Measurements from ENCODE around the gene ROR1. TPM values are rescaled to one million over a fixed set of nuclear protein-coding genes. Genes with fewer than 3 reads are reported as not detected.

Gene ROR1
- total RNA-seq, 1 donor from 2014 or later = 13.1 TPM

DNA sequence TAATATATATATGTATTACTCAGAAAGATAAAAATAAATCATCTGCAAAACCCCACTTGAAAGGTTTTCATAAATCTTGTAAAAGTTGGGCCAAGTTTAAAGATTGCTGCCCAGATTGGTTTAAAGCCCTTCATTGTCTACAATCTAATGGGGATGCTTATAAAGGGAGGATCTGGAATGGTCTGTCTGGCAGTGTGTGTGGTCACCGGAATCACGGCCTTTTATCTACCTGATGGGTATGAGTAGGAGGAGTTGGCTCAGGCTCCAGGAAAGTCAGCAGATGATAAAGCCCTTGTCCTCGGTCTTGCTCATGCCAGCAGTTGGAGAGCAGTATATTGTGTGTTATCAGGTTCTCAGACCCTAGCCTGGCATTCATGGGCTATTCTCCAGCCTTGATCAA lies 197.7 kb downstream of the ROR1 start:
- peak; percentile 24 for DNase-seq (ENCODE audit: low spot score)

DNA sequence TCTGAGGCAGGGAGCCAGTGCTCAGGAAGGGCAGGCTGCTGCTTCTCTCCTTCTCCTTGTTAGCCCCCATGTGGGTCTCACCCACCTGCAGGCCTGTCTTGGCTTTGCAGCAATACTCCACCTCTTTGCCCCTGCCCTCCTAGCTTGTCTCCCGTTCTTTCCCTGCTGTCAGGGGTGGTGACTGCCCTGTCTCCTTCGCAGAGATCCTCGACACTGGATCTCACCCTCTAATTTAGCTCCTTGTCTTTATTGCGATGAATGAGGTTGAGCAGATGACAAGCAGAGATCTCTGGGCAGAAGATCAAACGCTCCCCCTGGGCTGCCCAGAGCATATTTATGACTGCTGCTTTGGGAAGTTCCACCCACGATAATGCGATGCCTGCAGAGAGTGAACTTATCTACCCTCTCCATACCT lies 199.2 kb downstream of the ROR1 start:
- DNase-seq (ENCODE audit: low spot score) = no peak

DNA sequence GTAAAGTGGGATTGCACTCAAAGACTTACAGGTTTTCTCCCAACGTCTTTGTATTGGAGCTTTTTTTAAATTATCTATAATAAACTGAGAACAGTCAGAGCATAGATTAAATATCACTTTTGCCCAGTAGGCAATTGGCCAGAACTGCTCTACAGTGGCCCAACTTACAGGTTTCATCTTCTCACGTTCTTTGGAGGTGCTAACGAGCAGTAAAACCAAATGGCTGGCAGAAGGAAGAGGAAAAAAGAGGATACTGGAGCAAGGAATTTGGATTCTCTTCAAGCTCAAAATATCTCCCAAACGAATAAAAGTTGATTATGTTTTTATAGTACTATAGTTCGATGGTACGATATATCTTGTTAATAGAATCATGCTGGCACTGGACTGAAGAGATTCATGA lies 201.1 kb downstream of the ROR1 start:
- no peak for DNase-seq (ENCODE audit: low spot score)

DNA sequence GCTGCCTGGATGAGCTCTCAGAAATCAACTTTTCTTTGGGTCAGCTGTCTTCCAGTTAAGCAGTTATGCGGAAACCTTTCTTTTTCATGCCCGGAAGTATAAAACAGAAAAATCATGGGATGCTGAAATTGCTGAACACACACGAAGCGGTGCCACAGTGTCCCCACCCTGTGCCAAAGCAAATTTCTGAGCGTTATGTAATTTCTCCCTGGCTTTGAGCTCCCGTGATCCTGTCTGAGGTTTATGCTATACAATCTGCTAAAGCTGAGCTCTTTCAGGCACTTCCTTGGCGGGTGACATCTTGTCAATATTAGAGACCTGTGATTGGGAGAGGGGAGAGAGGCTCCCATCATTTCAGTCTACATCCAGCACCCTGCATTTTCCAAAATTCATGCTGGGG lies 201.7 kb downstream of the ROR1 start:
- no peak for DNase-seq (ENCODE audit: low spot score)

DNA sequence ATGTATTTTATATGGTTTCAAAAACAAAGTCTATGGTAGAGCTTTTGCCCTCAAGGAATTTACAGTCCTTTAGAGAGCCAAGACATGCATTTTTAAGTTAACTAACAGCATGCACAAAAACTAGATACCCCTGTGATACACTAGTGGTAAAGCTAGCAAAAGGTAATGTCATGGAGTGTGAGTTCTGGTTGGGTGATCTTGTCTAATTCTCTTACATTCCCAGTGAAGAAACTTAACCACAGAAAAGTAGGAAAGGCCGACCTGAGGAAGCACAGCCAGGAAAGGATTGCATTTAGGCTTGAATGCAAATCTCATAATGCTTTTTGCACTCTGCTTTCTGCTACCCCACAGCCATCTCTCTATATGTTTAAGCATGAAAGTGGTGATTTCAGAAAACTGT lies 202.2 kb downstream of the ROR1 start:
- DNase-seq (ENCODE audit: low spot score) = no peak

DNA sequence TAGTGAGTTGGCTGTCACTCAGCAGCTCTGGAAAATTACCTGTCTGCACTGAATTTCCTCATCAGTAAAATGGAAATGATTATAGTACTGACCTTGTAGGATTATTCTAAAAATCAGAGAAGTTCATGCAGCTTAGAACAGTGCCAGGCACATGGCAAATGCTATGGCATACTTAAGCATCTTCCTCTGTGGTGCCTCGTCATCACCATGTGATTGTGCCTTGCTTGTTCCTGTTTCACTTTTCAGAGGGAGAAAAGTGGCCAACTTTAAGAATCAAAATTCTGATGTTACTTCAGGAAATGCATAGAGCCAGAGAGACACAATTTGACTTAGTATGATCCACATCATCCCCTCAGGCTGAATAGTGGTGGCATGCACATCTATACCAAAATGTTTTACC lies 203.6 kb downstream of the ROR1 start:
- no peak for DNase-seq (ENCODE audit: low spot score)

DNA sequence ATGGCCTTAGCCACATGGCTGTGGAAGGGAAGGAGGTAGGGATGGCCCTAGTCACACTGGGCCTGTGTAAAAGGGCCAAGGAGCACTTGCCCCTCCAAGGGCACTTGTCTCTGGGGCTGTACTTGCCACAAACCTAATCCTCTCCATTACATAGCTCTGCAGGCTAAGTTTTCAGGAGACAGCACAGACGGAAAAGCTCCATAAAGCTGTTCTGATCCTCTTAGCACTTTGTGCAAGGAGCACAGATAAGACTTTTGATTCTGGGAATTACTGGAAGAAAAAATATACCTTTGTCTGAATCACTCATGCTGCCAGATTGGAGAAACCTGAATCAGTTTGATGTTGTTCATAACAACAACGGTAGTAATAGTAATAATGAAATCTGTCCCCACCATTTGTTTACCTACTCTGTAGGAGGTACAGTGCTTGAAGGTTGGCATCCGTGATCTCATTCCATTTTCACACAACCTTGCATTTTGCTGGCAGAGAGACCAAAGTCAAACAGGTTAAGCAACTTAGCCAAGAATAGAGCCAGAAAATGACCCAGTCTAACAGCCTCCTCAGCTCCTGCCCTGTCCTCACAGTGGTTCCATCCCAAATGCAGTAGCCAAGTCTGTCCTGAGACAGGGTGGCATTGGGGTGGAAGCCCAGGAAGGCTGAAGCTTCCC lies 207.1 kb downstream of the ROR1 start:
- peak; percentile 69 for DNase-seq (ENCODE audit: low spot score)

DNA sequence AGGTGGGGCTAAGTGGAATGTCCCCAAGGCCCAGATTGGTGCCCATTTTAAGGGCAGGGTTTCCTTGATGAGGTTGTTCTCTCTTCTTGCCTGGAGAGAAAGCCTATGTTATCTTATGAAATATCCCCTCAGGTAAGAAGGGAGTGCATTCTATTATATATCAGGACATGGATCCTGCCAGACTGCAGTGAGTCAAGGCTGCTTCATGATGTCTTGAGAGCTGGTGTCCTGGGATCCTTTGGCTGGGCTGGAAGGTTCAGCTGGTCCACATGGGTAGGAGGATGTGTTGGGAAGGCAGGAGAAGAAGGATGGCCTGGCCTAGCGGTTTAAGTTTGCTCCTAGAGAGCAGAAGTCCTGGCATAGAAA lies 207.6 kb downstream of the ROR1 start:
- DNase-seq (ENCODE audit: low spot score) = no peak

DNA sequence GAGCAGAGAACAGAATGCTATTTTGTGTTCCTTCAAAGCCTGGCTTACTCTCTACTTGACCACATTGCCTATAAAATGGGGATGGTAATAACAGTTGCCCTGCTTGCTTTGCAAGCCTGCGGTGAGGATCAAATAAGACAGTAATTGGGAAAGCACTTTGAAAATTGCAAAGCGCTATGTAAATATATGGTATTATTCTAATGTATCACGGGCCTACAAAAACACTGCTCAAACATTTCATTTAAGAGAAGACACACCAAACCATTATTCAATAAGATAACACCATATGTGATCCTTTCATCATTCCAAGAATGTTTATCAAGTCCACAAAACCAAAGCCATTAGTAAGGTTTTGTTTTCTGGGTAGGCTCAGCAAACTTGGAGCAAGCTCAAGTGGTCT lies 208.4 kb downstream of the ROR1 start:
- DNase-seq (ENCODE audit: low spot score) = no peak

DNA sequence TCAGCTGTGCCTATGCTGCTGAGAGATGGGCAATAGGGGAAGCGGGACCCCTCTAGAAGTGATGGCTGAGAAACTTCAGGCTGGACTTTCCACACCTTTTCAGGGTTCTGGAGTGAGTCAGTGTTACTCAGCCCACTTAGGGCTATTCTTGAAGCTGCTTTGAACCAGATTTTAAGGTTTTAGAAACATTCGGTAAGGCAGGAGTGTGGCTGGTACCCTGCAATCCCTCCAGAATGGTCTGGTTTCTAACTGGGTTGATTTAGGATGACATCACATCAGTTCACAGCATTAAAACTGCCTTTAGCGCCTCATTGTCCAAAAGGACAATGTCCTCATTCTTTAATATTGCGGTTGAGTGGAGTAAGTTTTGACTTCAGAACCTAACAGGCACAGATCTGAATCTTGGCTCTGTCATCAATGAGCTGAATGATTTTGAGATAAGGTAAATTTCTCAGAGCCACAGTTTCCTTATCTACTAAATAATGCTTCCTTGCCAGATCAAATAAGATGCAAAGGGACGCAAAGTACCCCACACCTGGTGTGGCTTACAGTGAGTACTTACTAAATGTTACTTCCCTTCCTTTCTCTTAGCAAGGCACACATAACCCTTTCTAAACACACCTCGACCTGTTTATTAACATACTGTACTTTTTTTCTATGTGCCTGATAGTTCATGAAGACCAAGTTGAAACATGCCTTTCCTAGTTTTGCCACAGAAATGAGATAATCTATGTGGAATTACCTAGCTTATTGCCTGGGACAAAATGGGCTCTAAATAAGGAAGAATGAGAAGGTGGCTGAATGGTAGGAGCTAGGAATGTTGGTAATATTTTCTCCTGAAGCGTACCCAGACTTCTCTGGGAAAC lies 209.8 kb downstream of the ROR1 start:
- peak; percentile 33 for DNase-seq (ENCODE audit: low spot score)

DNA sequence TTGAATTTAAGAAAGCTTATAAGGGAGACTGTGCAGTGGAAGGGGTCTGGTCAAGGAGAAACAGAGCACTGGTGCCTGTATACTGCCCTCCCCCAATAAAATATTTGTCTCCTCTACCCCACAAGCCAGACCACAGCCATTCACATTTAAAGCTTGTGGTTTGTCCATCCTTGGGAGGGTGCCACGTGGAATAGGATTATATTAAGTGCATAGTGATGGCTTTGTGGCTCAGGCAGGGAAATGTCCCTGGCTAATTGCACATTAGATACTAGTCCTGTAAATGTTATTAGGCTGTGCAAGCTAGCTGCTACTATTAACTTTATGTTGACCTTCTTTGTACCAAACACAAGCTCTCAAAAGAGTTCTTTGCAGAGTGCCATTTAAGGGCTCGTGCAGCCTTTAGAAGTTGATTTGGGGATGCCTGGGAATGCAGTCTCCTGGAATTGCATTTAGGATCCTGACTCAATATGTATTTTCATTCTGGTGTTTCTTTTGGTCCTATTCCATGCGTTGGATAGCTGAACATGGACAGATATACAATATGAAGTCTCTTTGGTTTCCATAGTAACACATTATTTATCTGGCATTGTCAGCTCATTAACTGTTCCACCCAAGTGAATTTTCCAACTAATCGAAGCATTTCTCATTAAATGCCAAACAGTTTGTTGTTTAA lies 210.6 kb downstream of the ROR1 start:
- DNase-seq (ENCODE audit: low spot score) = no peak

DNA sequence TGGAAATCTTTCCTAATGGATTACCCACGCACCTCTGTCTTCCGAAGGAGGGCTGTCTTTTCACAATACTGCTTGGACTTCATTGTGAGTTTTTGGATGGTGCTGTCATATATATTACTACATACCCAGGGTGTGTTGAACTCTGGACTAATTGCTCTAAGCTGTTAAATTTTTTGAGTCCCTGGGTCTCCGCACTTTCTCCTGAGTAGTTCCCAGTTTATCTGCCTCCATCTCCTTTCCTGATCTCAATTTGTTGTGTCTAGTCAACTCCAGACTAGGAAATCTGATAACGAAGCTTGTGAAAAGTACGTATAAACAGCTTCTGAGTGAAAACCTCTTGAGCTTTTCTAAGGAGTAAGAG lies 211.1 kb downstream of the ROR1 start:
- no peak for DNase-seq (ENCODE audit: low spot score)

DNA sequence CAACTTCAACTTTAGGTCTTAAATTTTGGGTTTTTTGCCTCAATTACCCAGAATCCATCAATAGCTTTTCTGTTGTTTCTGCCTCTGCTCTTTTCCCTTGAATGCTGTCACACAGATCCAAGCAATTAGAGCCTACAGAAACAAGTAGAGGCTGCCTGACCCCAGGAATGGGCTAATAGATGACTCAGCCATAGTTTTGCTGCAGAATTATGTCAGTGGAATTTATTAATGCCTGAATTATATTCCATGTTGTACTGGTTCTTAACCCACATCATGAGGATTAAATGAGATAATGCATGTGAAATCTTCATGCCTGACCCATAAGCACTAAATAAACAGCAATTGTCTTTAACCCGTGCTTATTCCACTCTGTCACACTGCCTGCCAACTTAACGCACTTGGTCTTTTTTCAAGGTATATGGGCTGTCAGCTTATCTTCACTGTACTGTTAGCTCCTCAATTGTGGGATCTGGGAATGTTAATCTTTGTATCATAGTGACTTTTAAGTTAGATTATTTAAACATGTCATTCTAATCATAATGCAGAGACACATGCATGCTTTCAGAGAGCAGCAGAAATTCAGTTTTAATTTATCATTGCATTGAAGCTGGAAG lies 213.3 kb downstream of the ROR1 start:
- DNase-seq (ENCODE audit: low spot score) = no peak

DNA sequence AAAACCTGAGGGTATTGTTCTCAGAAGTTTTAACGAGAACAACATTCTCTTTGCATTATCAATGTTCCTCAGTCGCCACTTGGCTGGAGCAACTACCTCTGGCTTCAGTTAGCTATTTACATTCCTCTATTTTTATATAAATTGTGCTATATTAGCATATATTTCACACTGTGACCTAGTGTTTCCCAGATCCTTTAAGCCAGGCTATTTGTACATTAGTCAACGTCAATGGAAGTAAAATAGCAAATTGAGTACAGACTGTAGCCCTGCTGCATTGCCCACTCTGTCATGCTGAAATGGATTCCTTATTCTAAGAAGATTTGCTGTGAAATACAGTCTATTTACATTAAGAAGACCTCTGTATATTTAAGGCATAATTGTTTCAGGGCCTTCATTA lies 213.8 kb downstream of the ROR1 start:
- DNase-seq (ENCODE audit: low spot score) = no peak

DNA sequence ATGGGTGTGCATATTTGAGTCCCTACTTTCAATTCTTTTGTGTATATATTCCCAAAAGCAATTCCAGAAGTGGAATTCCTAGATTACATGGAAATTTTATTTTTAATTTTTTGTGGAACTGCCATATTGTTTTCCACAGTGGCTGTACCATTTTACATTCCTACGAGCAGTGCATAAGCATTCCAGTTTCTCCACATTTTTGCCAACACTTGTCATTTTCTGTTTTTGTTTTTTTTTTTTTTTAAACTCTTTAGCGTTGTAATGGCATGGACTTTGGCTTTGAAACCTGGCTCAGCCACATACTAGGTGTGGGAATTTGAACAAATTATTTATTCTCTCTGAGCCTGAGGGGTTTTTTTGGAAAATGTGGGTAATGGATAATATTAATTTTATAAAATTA lies 215.1 kb downstream of the ROR1 start:
- DNase-seq (ENCODE audit: low spot score) = no peak

DNA sequence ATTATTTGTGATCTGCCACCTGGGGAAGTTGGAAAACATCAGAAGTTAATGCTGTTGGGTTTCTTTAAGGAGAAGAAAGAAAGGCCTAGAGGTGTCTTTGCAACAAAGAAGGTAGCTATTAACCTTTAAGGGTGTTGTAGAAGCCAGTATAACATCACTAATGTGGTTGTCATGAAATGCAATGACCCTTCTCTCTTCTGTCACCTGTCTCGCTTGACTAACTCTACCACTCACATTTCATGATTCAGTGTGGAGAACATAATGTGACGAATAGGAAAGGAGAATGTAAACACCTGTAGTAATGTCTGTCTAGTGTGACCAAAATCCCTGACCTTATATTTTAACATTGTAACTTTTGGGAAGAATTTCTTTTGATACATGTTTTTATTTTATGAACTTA lies 217.9 kb downstream of the ROR1 start:
- DNase-seq (ENCODE audit: low spot score) = no peak

DNA sequence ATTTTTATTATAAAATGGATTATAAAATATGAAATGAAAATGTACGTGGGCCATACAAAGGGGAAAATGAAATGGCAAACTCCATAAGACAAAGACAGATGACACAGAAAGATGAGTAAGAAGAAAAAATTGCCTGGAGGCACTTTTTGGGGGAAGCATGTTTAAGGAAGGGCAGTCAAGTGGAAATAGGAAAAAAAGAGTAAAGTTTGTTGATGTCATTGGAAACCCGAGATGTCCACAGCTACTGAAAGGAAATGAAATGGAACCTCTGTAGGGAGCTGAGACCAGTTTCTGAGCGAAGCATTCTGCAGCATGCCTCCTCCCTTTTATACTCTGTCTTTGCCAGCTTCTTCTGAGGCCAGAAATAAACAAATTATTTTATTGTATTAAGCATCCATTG lies 226.2 kb downstream of the ROR1 start:
- no peak for DNase-seq (ENCODE audit: low spot score)

DNA sequence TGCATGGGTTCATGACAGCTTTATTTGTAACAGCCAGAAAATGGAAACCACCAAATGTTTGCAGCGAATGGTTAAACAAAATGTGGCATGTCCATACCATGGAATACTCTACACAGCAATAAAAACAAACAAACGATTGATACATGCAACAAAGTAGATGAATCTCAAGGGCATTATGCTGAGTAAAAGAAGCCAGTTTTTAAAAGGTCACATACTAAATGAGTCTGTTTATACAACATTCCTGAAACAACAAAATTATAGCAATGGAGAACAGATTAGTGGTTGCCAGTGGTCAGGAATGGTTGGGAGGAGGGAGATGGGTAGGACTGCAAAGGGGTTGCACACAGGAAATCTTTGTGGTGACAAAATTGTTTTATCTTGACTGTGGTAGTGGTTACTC lies 227.2 kb downstream of the ROR1 start:
- no peak for DNase-seq (ENCODE audit: low spot score)

DNA sequence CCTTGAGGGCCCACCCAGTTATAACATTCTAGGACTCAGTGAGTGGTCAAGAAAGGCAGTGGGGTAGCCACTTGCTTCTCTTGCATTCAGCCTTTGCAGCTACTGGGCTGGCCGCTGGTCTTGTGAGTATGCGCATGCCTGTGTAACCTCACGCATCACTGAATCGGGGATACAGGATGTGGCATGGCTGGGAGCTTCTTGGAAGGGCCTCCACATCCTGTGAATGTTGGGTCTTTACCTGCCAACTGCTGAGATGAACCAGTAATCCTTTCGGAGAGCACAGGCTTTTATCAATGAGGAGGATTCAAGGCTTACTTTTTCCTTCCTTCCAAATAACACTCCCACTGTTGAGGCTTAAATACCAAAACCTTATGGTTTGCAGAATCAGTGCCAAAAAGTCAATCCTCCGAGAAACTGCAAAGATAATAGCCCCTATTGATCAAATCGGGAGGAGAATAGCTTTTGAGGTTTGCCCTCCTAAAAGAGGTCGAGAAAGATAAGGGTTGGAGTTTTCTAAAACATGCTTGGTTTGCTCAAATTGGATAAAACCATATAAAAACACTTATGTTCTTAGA lies 230.7 kb downstream of the ROR1 start:
- no peak for DNase-seq (ENCODE audit: low spot score)

DNA sequence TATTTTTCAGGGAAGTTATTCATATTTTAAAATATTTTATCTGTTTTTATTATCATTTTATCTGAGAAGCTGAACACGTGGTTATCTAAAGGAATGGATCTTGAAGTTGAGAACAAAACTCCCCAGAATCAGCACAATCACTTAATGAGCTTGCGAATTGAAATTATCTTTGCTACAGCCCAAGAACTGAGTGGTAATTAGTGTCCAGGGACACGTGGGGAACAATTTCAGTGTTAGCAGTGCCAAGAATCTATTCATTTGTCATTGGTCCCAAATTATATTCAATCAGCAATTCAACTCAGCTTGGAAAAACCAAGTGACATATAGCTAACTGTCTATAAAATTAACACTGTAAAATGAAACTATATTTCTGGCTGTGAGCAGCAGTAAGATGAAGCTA lies 232.0 kb downstream of the ROR1 start:
- no peak for DNase-seq (ENCODE audit: low spot score)

DNA sequence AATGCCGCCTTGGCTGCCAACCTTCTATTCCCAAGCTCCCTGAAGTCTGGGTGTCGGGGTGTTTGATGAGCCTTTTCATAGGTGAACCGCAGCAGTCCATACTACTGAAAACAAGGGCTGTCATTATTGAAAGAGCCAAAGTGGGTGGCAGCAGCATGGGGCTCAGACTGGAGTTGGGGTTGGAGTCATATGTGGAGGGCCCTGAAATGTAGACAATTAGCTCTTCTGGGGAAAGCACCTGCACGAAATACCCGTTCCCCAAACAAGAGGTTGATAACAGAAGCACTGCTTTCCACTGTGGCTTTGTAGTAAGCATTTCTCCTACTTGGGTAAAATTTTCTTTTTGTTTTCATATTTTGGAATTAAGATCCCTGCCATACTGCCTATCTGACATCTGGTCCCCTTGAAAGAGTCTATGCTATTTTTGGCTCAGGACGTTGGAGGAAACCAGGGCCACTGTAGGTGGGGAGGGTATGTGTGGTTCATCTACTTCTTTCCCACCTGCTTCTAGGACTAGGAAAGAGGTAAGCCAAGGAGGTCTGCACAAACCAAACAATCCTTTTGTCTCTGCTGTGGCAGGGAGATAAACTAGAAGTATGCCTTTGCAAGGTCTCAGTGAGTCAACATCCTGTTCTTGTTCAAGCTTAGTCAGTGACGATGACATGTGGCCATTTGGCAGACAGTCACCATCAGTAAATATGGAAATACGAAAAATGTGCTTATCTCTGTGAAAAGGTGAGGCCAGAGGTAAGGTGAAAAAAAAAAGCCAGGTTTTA lies 232.6 kb downstream of the ROR1 start:
- DNase-seq (ENCODE audit: low spot score) = peak; percentile 73
